ENCODE data around the gene ARHGEF17.

DNA sequence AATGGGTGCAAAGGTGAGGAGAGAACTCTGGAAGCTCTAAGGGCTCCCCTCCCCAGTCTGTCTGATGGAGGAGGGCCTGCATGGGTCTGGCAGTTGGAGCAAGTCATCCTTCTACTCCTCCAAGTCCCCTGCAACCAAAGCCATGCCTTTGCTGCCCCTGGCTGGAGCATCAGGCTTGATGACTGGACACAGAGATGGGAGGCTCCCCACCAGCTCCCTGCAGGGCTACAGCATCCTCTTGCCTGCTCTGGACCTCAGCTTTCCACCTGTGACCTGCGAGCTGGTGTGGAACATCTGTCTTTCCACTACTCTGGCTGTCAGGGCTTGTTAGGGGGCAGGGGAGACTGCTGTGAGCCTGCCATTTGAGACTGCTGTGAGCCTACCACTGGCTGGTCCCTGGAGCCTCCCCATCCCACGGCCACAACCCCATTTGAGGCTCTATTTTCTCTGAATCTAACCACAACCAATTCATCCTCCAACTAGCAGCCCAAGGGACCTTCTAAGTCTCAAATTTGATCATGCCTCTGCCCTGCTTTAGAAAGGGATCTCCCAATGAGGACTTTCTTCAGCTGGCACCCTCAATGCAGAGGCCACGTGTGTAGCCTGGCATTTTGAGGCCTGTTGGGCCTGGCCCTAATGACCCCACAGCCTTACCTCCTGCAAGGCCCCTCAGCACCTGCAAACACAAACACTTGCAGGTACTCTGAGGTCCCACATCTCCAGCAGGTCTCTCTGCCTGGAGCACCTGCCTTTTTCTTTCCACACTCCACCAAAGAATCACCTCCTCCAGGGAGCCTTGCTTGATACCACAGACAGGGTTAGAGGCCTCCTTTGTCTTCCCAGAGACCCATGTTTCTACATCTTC is 26.0 kb upstream of the ARHGEF17 start:
- TF ChIP-seq, protein P1, sequence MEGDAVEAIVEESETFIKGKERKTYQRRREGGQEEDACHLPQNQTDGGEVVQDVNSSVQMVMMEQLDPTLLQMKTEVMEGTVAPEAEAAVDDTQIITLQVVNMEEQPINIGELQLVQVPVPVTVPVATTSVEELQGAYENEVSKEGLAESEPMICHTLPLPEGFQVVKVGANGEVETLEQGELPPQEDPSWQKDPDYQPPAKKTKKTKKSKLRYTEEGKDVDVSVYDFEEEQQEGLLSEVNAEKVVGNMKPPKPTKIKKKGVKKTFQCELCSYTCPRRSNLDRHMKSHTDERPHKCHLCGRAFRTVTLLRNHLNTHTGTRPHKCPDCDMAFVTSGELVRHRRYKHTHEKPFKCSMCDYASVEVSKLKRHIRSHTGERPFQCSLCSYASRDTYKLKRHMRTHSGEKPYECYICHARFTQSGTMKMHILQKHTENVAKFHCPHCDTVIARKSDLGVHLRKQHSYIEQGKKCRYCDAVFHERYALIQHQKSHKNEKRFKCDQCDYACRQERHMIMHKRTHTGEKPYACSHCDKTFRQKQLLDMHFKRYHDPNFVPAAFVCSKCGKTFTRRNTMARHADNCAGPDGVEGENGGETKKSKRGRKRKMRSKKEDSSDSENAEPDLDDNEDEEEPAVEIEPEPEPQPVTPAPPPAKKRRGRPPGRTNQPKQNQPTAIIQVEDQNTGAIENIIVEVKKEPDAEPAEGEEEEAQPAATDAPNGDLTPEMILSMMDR (IDR thresholded peaks at IDR 0.05): no peak
- TF ChIP-seq POLR2A (IDR thresholded peaks at IDR 0.05): no peak

Data from thyroid gland (tissue), 4 donors.